ENCODE measurements around the gene DGUOK. TPM values are rescaled to one million over a fixed set of nuclear protein-coding genes. Genes with fewer than 3 reads are reported as not detected.
A peak's percentile ranks its signal among the peaks of the same experiment; 100 is the strongest.

DGUOK gene
- total and polyA plus RNA-seq, 4 donors, result 28.9 to 103 (median 73.9) TPM

DNA sequence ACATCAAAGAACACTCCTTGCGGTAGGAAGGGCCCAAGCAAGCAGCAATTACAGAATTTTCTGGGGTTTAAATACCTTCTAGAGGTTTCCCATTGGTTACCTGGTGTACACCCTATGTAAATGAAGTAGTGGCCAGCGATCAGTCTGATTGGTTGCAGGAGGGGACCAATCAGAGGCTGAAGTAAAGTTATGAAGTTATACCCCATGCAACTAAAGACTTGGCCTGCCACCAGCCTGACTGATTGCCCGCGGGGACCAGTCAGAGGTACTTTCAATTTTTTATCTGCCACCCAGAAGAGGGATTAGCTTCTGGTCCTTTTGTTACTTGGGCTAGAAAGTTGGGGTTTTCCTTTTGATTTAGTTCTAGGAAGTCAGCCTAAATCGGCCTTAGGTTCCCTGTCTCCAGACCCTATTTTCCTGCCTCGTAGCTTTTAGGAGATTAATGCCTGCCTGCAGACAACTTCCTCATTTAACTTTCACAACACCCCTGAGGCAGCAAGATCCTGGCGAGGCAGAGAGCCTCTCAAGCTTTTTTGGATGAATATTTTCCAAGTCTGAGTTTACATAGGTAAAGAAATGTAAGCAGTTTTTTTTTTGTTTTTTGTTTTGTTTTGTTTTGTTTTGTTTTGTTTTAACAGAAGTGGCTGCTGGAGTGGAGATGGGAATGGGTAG, 1.5 kb upstream of the DGUOK start:
- no peak overlapping the region for H3K27ac ChIP-seq (ENCODE audit: low read depth in 1 of 2, low read length in 1 of 2)
- peaks cover 4 to 16% (median 6%) of the 10 kb centered on the region in 5 donors for H3K4me1 ChIP-seq (ENCODE audit: control insufficient read depth in 5 of 5, insufficient read depth in 5 of 5, low read length in 5 of 5)
- ATAC-seq (ENCODE audit: insufficient read depth, low FRiP score) (no peak), DNase-seq (no peak)
- peaks cover 0 to 11% (median 8%) of the 10 kb centered on the region in 3 donors for H3K27me3 ChIP-seq (ENCODE audit: control insufficient read depth in 3 of 3, insufficient read depth in 3 of 3, low read length in 2 of 3)
- H3K4me3 ChIP-seq, result no peak overlapping the region
- WGBS, 2 donors, result 73 to 82% methylated on average over 7 of the region's 7 CpGs
- H3K9ac ChIP-seq (ENCODE audit: insufficient read depth in 1 of 2, low read length in 2 of 2), result no peak overlapping the region
- no peaks in the 10 kb centered on the region for H3K36me3 ChIP-seq (ENCODE audit: control insufficient read depth in 4 of 4, insufficient read depth in 4 of 4, low read length in 4 of 4)
- no peaks in the 10 kb centered on the region for H3K9me3 ChIP-seq (ENCODE audit: control insufficient read depth in 4 of 4, insufficient read depth in 3 of 4, low read length in 3 of 4)
- TF ChIP-seq CTCF (IDR thresholded peaks at IDR 0.05; ENCODE audit: control extremely low read depth, extremely low read depth), result no peak

GRCh38 chr2:73925853-73926492, 707 bp upstream of the DGUOK start:
- peaks cover 0 to 9% (median 8%) of the 10 kb centered on the region in 3 donors for H3K27me3 ChIP-seq (ENCODE audit: control insufficient read depth in 3 of 3, insufficient read depth in 3 of 3, low read length in 2 of 3)
- TF ChIP-seq CTCF (IDR thresholded peaks at IDR 0.05; ENCODE audit: control extremely low read depth, extremely low read depth), result no peak
- ATAC-seq (ENCODE audit: insufficient read depth, low FRiP score) (no peak), DNase-seq (no peak)
- no peaks in the 10 kb centered on the region for H3K9me3 ChIP-seq (ENCODE audit: control insufficient read depth in 4 of 4, insufficient read depth in 3 of 4, low read length in 3 of 4)
- no peak overlapping the region for H3K4me3 ChIP-seq
- WGBS, 2 donors, result 77 to 83% methylated on average over 13 of the region's 13 CpGs
- H3K36me3 ChIP-seq (ENCODE audit: control insufficient read depth in 4 of 4, insufficient read depth in 4 of 4, low read length in 4 of 4), result no peaks in the 10 kb centered on the region
- no peak overlapping the region for H3K27ac ChIP-seq (ENCODE audit: low read depth in 1 of 2, low read length in 1 of 2)
- H3K4me1 ChIP-seq (ENCODE audit: control insufficient read depth in 5 of 5, insufficient read depth in 5 of 5, low read length in 5 of 5), result peaks cover 4 to 18% (median 6%) of the 10 kb centered on the region in 5 donors
- peak overlapping the region in 1 of 2 donors; percentile 6 for H3K9ac ChIP-seq (ENCODE audit: insufficient read depth in 1 of 2, low read length in 2 of 2)

DNA sequence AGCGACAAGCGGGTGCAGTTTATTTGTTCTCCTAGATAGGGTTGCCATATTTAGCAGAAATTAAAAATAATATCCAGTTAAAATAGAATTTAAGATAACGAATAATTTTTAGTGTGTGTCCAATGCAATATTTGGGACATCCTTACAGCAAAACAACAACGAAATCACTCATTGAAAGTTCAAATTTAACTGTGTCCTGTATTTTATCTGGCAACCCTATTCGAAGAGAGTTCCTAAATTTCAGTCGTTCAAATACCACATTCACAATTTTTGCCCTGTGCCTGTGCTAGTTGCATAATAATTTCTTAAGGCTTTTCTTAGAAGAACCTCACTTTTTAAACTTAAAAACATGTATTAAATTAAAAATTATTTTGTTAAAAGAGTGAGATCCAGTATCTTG, 664 bp downstream of the DGUOK start:
- no peak for TF ChIP-seq CTCF (IDR thresholded peaks at IDR 0.05; ENCODE audit: control extremely low read depth, extremely low read depth)
- H3K4me1 ChIP-seq (ENCODE audit: control insufficient read depth in 5 of 5, insufficient read depth in 5 of 5, low read length in 5 of 5), result peaks cover 4 to 23% (median 7%) of the 10 kb centered on the region in 5 donors
- 10 to 19% methylated on average over 6 of the region's 6 CpGs for WGBS, 2 donors

More for the DNA sequence above, 664 bp downstream of the DGUOK start:
- Histone ChIP-seq H3K36me3 (ENCODE audit: control insufficient read depth in 4 of 4, insufficient read depth in 4 of 4, low read length in 4 of 4) (peaks cover 0 to 11% (median 0%) of the 10 kb centered on the region in 4 donors), H3K27ac (ENCODE audit: low read depth in 1 of 2, low read length in 1 of 2) (peak overlapping the region; percentile 95 to 99), H3K27me3 (ENCODE audit: control insufficient read depth in 3 of 3, insufficient read depth in 3 of 3, low read length in 2 of 3) (peaks cover 0 to 6% (median 4%) of the 10 kb centered on the region in 3 donors), H3K9me3 (ENCODE audit: control insufficient read depth in 4 of 4, insufficient read depth in 3 of 4, low read length in 3 of 4) (no peaks in the 10 kb centered on the region), H3K9ac (ENCODE audit: insufficient read depth in 1 of 2, low read length in 2 of 2) (peak overlapping the region; percentile 93 to 95), H3K4me3 (peak overlapping the region; percentile 80)
- ATAC-seq (ENCODE audit: insufficient read depth, low FRiP score) (no peak), DNase-seq (no peak)
